ENCODE data around the gene SPINT2. TPM values are rescaled to one million over a fixed set of nuclear protein-coding genes. Genes with fewer than 3 reads are reported as not detected.

Gene SPINT2
- total and polyA plus RNA-seq, 2 of the 13 experiments (the other 11 are each of a cell fraction or from before 2014, with no cell fraction given), result 0.31 to 0.77 TPM

GRCh38 chr19:38335949-38336637, 71.7 kb downstream of the SPINT2 start (continued):
- TF ChIP-seq ZNF10 (CRISPR knock-in tag; IDR thresholded peaks at IDR 0.05; ENCODE audit: borderline replicate concordance, low read depth) (no peak), SP4 (CRISPR knock-in tag; IDR thresholded peaks at IDR 0.05) (peak; percentile 57), SIN3A (IDR thresholded peaks at IDR 0.05; ENCODE audit: borderline replicate concordance, low read depth, low read length) (0 out of 2 replicates have a peak, but pooled peaks have one; percentile 10), KMT2A (CRISPR knock-in tag; IDR thresholded peaks at IDR 0.05) (no peak), PHF20 (CRISPR knock-in tag; IDR thresholded peaks at IDR 0.05) (peak; percentile 22), ZNF547 (CRISPR knock-in tag; IDR thresholded peaks at IDR 0.05) (no peak), ZBTB3 (CRISPR knock-in tag; IDR thresholded peaks at IDR 0.05; ENCODE audit: borderline replicate concordance, low read depth) (0 out of 2 replicates have a peak, but pooled peaks have one; percentile 31), GABPA (IDR thresholded peaks at IDR 0.05; ENCODE audit: low read depth, low read length) (peak; percentile 32), GABPA (CRISPR knock-in tag; IDR thresholded peaks at IDR 0.05; ENCODE audit: low read depth) (peak; percentile 73), MXI1 (IDR thresholded peaks at IDR 0.05; ENCODE audit: borderline replicate concordance, low read depth, low read length) (peak; percentile 13; the same call in 1 of the 3 replicates), MAFG (CRISPR knock-in tag; IDR thresholded peaks at IDR 0.05) (no peak), FOXM1 (CRISPR knock-in tag; IDR thresholded peaks at IDR 0.05) (no peak), ZNF749 (CRISPR knock-in tag; IDR thresholded peaks at IDR 0.05; ENCODE audit: borderline replicate concordance) (no peak), ZNF770 (CRISPR knock-in tag; IDR thresholded peaks at IDR 0.05) (0 out of 2 replicates have a peak, but pooled peaks have one; percentile 6), ZNF441 (CRISPR knock-in tag; IDR thresholded peaks at IDR 0.05; ENCODE audit: borderline replicate concordance) (no peak), ELF1 (CRISPR knock-in tag; IDR thresholded peaks at IDR 0.05) (peak; percentile 56; the same call in 1 of the 2 replicates), PPARG (CRISPR knock-in tag; conservative IDR thresholded peaks at IDR 0.05) (no peak), ATF7-NPFF (CRISPR knock-in tag; IDR thresholded peaks at IDR 0.05; ENCODE audit: low read depth) (0 out of 2 replicates have a peak, but pooled peaks have one; percentile 23), KLF12 (CRISPR knock-in tag; IDR thresholded peaks at IDR 0.05; ENCODE audit: borderline replicate concordance) (0 out of 2 replicates have a peak, but pooled peaks have one; percentile 13), ZNF672 (CRISPR knock-in tag; IDR thresholded peaks at IDR 0.05) (no peak)
- TF ChIP-seq, protein P1, sequence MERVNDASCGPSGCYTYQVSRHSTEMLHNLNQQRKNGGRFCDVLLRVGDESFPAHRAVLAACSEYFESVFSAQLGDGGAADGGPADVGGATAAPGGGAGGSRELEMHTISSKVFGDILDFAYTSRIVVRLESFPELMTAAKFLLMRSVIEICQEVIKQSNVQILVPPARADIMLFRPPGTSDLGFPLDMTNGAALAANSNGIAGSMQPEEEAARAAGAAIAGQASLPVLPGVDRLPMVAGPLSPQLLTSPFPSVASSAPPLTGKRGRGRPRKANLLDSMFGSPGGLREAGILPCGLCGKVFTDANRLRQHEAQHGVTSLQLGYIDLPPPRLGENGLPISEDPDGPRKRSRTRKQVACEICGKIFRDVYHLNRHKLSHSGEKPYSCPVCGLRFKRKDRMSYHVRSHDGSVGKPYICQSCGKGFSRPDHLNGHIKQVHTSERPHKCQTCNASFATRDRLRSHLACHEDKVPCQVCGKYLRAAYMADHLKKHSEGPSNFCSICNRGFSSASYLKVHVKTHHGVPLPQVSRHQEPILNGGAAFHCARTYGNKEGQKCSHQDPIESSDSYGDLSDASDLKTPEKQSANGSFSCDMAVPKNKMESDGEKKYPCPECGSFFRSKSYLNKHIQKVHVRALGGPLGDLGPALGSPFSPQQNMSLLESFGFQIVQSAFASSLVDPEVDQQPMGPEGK (CRISPR knock-in tag; IDR thresholded peaks at IDR 0.05), result peak; percentile 61
- TF ChIP-seq, protein P2, sequence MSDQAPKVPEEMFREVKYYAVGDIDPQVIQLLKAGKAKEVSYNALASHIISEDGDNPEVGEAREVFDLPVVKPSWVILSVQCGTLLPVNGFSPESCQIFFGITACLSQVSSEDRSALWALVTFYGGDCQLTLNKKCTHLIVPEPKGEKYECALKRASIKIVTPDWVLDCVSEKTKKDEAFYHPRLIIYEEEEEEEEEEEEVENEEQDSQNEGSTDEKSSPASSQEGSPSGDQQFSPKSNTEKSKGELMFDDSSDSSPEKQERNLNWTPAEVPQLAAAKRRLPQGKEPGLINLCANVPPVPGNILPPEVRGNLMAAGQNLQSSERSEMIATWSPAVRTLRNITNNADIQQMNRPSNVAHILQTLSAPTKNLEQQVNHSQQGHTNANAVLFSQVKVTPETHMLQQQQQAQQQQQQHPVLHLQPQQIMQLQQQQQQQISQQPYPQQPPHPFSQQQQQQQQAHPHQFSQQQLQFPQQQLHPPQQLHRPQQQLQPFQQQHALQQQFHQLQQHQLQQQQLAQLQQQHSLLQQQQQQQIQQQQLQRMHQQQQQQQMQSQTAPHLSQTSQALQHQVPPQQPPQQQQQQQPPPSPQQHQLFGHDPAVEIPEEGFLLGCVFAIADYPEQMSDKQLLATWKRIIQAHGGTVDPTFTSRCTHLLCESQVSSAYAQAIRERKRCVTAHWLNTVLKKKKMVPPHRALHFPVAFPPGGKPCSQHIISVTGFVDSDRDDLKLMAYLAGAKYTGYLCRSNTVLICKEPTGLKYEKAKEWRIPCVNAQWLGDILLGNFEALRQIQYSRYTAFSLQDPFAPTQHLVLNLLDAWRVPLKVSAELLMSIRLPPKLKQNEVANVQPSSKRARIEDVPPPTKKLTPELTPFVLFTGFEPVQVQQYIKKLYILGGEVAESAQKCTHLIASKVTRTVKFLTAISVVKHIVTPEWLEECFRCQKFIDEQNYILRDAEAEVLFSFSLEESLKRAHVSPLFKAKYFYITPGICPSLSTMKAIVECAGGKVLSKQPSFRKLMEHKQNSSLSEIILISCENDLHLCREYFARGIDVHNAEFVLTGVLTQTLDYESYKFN (CRISPR knock-in tag; conservative IDR thresholded peaks at IDR 0.05), result 0 out of 2 replicates have a peak, but pooled peaks have one; percentile 29
- TF ChIP-seq, protein P3, sequence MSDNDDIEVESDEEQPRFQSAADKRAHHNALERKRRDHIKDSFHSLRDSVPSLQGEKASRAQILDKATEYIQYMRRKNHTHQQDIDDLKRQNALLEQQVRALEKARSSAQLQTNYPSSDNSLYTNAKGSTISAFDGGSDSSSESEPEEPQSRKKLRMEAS (IDR thresholded peaks at IDR 0.05), result peak; percentile 28
